Cardiac muscle cell (in vitro differentiated cells and primary cell): ENCODE measurements around the gene NBAS. TPM values are rescaled to one million over a fixed set of nuclear protein-coding genes. Genes with fewer than 3 reads are reported as not detected.

Experiments
- DNase-seq, 2 donors: peaks; one replicate each; pipeline versions ENCODE4 v3.0.0 to v3.0.0-alpha.2; 2010 to 2017; ENCODE audit warnings: low read depth in 1 of 2, low spot score in 1 of 2
- H3K27ac ChIP-seq: fragments of 200-600 bp; sonication (generic); 2 replicates; pipeline ENCODE4 v1.5.1; 2016
- H3K27me3 ChIP-seq: fragments of 200-600 bp; sonication (generic); 2 replicates; pipeline ENCODE4 v1.6.0; 2016; ENCODE audit warnings: control low read depth
- H3K36me3 ChIP-seq: fragments of 200-600 bp; sonication (generic); 2 replicates; pipeline ENCODE4 v1.5.1; 2016; ENCODE audit warnings: control low read depth
- H3K4me1 ChIP-seq: fragments of 200-600 bp; sonication (generic); 2 replicates; pipeline ENCODE4 v1.8.1; 2017; ENCODE audit warnings: low read depth, mild to moderate bottlenecking, mixed run types
- H3K4me3 ChIP-seq: fragments of 200-600 bp; sonication (generic); 2 replicates; pipeline ENCODE4 v1.5.1; 2016; ENCODE audit warnings: mild to moderate bottlenecking
- H3K9me3 ChIP-seq: fragments of 200-600 bp; sonication (generic); 2 replicates; pipeline ENCODE4 v1.5.1; 2017; ENCODE audit warnings: low read depth, mild to moderate bottlenecking, control low read depth
- polyA plus RNA-seq: library from polyadenylated mRNA; unstranded; fragments of >200 nt; fragmentation: Nextera tagmentation; extraction: Ambion mirVana; gene quantifications from 2 replicates; pipeline ENCODE4 v1.2.1, GENCODE V29; 2016
- total RNA-seq: library from RNA; depleted of rRNA; stranded (reverse); fragments of >200 nt; gene quantifications from 2 replicates; pipeline ENCODE4 v1.2.3, GENCODE V29; 2016
- TF ChIP-seq, protein P1 (sequence below): IDR thresholded peaks from 2 replicates; pipeline ENCODE4 v1.5.1; 2012; ENCODE audit warnings: low read depth, mild to moderate bottlenecking, low read length

Gene NBAS
- total and polyA plus RNA-seq, 2 experiments from 2014 or later: 32.4 to 74.8 TPM

DNA sequence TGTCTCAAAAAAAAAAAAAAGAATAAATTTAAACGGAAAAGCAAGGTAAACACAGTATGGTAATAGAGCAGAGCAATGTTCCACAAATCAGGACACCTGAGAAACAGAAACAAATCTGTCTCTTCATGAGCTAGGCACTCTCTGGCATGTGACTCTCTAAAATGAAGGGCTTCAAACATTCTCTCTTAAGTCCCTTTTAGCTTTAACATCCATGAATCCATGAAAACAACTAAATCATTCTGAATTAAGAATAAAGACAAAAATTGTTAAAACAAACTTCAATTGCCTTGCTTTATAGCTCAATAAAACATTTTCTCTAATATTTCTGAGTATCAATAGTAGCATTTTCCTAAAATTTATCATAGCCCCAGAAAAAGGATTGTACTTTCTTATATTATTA is 132.1 kb downstream of the NBAS start:
- Histone ChIP-seq H3K4me1 (no peaks in the 10 kb centered on the region), H3K4me3 (no peak overlapping the region), H3K9me3 (no peaks in the 10 kb centered on the region), H3K36me3 (no peaks in the 10 kb centered on the region), H3K27me3 (no peaks in the 10 kb centered on the region), H3K27ac (no peak overlapping the region)
- no peak for DNase-seq
- TF ChIP-seq, protein P1, sequence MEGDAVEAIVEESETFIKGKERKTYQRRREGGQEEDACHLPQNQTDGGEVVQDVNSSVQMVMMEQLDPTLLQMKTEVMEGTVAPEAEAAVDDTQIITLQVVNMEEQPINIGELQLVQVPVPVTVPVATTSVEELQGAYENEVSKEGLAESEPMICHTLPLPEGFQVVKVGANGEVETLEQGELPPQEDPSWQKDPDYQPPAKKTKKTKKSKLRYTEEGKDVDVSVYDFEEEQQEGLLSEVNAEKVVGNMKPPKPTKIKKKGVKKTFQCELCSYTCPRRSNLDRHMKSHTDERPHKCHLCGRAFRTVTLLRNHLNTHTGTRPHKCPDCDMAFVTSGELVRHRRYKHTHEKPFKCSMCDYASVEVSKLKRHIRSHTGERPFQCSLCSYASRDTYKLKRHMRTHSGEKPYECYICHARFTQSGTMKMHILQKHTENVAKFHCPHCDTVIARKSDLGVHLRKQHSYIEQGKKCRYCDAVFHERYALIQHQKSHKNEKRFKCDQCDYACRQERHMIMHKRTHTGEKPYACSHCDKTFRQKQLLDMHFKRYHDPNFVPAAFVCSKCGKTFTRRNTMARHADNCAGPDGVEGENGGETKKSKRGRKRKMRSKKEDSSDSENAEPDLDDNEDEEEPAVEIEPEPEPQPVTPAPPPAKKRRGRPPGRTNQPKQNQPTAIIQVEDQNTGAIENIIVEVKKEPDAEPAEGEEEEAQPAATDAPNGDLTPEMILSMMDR: no peak

DNA sequence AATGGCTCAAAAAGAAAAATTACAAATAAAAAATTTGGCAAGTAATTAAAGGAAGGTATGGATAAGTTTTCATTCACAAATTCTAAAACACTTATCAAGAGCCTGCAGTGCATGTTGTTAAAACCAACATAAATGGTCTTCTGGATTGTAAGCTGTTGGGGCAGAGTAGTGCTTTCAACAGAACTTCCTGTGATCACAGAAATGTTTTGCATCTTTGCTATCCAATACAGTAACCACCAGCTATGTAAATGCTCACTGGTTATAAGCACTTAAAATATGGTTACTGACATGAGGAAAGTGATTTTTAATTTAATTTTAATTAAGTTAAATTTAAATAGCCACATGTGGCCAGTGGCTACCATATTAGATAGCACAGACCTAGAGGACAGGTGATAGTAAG is 133.1 kb downstream of the NBAS start:
- no peak for DNase-seq
- H3K4me3 ChIP-seq: no peak overlapping the region
- no peak overlapping the region for H3K27ac ChIP-seq
- no peaks in the 10 kb centered on the region for H3K36me3 ChIP-seq
- TF ChIP-seq, protein P1: no peak
- no peaks in the 10 kb centered on the region for H3K27me3 ChIP-seq
- H3K4me1 ChIP-seq: no peaks in the 10 kb centered on the region
- H3K9me3 ChIP-seq: no peaks in the 10 kb centered on the region

DNA sequence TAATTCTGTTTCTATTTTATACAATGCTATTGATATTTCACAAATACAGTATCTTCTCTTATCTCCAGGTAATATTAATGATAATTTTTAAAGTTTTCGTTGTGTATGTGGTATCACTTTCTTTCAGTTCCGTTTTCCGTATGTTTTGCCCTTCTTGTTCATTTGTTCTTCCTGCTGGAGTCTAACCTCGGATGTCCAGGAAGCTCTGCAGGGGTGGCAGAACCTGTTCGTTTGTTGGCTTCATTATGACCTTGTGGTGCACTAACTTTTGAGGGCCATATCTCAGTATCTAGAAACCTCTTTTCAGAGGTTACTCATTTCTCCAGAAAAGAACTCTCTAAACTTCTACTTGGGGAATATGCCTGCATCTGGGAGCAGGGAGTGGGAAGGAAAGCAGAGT is 134.5 kb downstream of the NBAS start:
- Histone ChIP-seq H3K27ac (no peak overlapping the region), H3K4me1 (no peaks in the 10 kb centered on the region), H3K4me3 (no peak overlapping the region), H3K9me3 (no peaks in the 10 kb centered on the region), H3K36me3 (no peaks in the 10 kb centered on the region), H3K27me3 (no peaks in the 10 kb centered on the region)
- TF ChIP-seq, protein P1: no peak
- DNase-seq: no peak

DNA sequence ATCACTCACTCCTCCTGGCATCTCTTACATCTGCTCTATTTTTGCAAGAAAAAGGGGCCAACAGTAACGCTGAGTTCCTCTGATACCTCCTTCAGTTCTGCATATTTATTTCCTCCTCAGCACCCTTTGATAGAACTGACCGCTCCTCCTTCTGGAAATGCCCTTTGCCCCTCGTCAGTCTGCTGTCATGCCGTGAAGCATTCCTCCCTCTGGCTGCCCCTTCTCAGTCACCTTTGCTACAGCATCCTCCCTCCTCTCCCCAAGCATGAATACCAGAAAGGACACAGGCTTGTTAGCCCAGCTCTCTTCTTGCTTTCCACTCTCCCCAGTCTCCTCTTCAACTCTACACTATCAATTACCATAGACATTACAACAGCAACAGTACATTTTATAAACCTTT is 135.4 kb downstream of the NBAS start:
- DNase-seq: no peak
- Histone ChIP-seq H3K27me3 (no peaks in the 10 kb centered on the region), H3K36me3 (no peaks in the 10 kb centered on the region), H3K4me3 (no peak overlapping the region), H3K4me1 (no peaks in the 10 kb centered on the region), H3K9me3 (no peaks in the 10 kb centered on the region), H3K27ac (no peak overlapping the region)
- TF ChIP-seq, protein P1: no peak

DNA sequence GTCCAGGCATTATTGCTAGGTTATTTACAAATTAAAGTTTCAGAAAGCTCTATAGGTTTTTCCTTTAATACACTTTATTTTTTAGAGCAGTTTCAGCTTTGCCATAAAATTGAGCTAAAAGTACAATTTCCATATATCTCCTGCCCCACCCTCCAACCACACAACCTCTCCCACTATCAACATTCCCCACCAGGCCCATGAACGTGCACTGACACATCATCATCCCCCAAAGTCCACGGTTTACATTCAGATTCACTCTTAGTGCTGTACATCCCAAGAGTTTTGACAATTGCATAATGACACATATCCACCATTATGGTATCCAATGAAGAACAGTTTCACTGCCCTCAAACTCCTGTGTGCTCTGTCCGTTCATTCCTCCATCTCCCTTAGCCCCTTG is 139.4 kb downstream of the NBAS start:
- no peak overlapping the region for H3K4me3 ChIP-seq
- TF ChIP-seq, protein P1: no peak
- no peaks in the 10 kb centered on the region for H3K36me3 ChIP-seq
- H3K9me3 ChIP-seq: no peaks in the 10 kb centered on the region
- H3K4me1 ChIP-seq: no peaks in the 10 kb centered on the region
- no peak for DNase-seq
- H3K27ac ChIP-seq: no peak overlapping the region
- no peaks in the 10 kb centered on the region for H3K27me3 ChIP-seq

DNA sequence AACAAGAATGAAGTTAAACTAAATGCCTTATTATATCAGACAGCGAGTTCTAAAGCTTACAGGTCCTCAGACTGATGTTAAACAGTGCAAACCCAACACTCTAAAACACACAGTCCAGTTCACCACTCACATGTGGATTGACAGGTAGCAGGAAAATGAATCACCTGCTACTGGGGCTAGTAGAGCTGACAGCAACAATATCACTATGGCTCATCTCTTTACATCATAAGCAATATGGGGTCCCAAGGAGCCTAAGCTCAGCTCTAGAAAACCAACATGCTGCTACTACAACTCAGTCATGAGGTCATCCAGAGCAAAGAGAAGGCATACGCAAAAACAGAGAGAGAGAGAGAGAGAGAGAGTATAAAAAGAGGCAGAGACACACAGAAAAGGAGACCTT is 145.4 kb downstream of the NBAS start:
- H3K4me3 ChIP-seq: no peak overlapping the region
- no peak overlapping the region for H3K27ac ChIP-seq
- no peaks in the 10 kb centered on the region for H3K27me3 ChIP-seq
- peaks cover 15% of the 10 kb centered on the region for H3K4me1 ChIP-seq
- H3K36me3 ChIP-seq: peaks cover 3% of the 10 kb centered on the region
- DNase-seq: no peak
- no peaks in the 10 kb centered on the region for H3K9me3 ChIP-seq
- TF ChIP-seq, protein P1: no peak
